ENCODE measurements around the gene BCLAF1.

GRCh38 chr6:136209496-136209895 lies 80.2 kb downstream of the BCLAF1 start:
- TF ChIP-seq CTCF (IDR thresholded peaks at IDR 0.05) (no peak), POLR2A (IDR thresholded peaks at IDR 0.05) (no peak), EP300 (IDR thresholded peaks at IDR 0.05) (no peak)

Measured in tibial nerve (tissue), 4 donors.